AG04450 (cell line): Measurements from ENCODE around the gene MTA1. TPM values are rescaled to one million over a fixed set of nuclear protein-coding genes. Genes with fewer than 3 reads are reported as not detected.

Experiments used
- CTCF ChIA-PET: fragments of 300-600, 350-600 bp; formaldehyde crosslinking; extraction: SDS; loops from one replicate; lab custom pipeline; 2022; ENCODE audit warnings: antibody characterized with exemption, inconsistent platforms; lab: Charles Lee
- POLR2A ChIA-PET: fragments of 350-600 bp; formaldehyde crosslinking; extraction: SDS; loops from one replicate; lab custom pipeline; 2021; ENCODE audit warnings: antibody characterized with exemption, inconsistent platforms; lab: Yijun Ruan, JAX
- DNase-seq: peaks from one replicate; pipeline ENCODE4 v3.0.0-alpha.2; 2011; ENCODE audit warnings: low read depth, low spot score
- H3K27ac ChIP-seq: one replicate; pipeline ENCODE4 v1.5.1; 2012; ENCODE audit warnings: low read depth, low read length, control low read depth
- H3K27me3 ChIP-seq: one replicate; pipeline ENCODE4 v1.6.0; 2012; ENCODE audit warnings: low read length; ENCODE audit not compliant: control insufficient read depth, insufficient read depth
- H3K4me3 ChIP-seq: 2 replicates; pipeline ENCODE4 v1.5.1; 2011; ENCODE audit warnings: mild to moderate bottlenecking, low read depth, low read length, control low read depth
- H3K9me3 ChIP-seq: 2 replicates; pipeline ENCODE4 v1.5.1; 2012; ENCODE audit warnings: low read length; ENCODE audit not compliant: control insufficient read depth, insufficient read depth
- CTCF ChIP-seq: IDR thresholded peaks from 2 replicates; pipeline ENCODE4 v1.5.1; 2011; ENCODE audit warnings: low read depth, low read length, control low read depth, inconsistent platforms
- polyA plus RNA-seq: library from polyadenylated mRNA; depleted of rRNA; stranded (reverse); fragments of >200 nt; gene quantifications from 2 replicates; pipeline ENCODE4 v1.2.3, GENCODE V29; 2011

Gene MTA1
- polyA plus RNA-seq, 1 experiment: 36.0 TPM

GRCh38 chr14:105394714-105395537, 24.7 kb upstream of the MTA1 start:
- Histone ChIP-seq H3K27ac (no peak overlapping the region), H3K4me3 (no peak overlapping the region), H3K9me3 (peaks cover 19% of the 10 kb centered on the region), H3K27me3 (no peaks in the 10 kb centered on the region)
- no peak for DNase-seq
- ChIA-PET POLR2A (no interaction called here), CTCF (interaction anchor here (0.6 to 1.4 kb wide), 2 partner anchors 86 to 214 kb away, joined by 3 to 6 read pairs; partner anchors contain the start of gene NUDT14)
- TF ChIP-seq CTCF: no peak

- H3K4me3 ChIP-seq: no peak overlapping the region
- no peak for TF ChIP-seq CTCF
- no peak for DNase-seq
- CTCF ChIA-PET: interaction anchor here (0.6 to 1.4 kb wide), 2 partner anchors 85 to 214 kb away, joined by 3 to 6 read pairs; partner anchors contain the start of gene NUDT14
- no peak overlapping the region for H3K27ac ChIP-seq
- H3K27me3 ChIP-seq: no peaks in the 10 kb centered on the region
- POLR2A ChIA-PET: no interaction called here
- H3K9me3 ChIP-seq: peaks cover 25% of the 10 kb centered on the region
Observed at GRCh38 chr14:105395538-105395854, 24.1 kb upstream of the MTA1 start.

- DNase-seq: no peak
- no peak overlapping the region for H3K27ac ChIP-seq
- TF ChIP-seq CTCF: no peak
- H3K27me3 ChIP-seq: no peaks in the 10 kb centered on the region
- peaks cover 34% of the 10 kb centered on the region for H3K9me3 ChIP-seq
- H3K4me3 ChIP-seq: no peak overlapping the region; the same call in 1 of the 2 replicates
- CTCF ChIA-PET: interaction anchor here (0.6 to 1.0 kb wide), 2 partner anchors 37 to 83 kb away, joined by 3 to 4 read pairs; no protein-coding TSS in a partner anchor
- POLR2A ChIA-PET: no interaction called here
Observed at GRCh38 chr14:105397350-105397931, 22.2 kb upstream of the MTA1 start.

GRCh38 chr14:105398044-105398725, 21.4 kb upstream of the MTA1 start, which contains the start of gene TEX22:
Gene TEX22, plus strand, starts transcription at chr14:105398538. Its CDS starts 803 bp downstream, at chr14:105399341.
- CTCF ChIA-PET: interaction anchor here (1.0 to 1.9 kb wide), 2 partner anchors 11 to 83 kb away, joined by 4 to 5 read pairs; no protein-coding TSS in a partner anchor
- Histone ChIP-seq H3K9me3 (peaks cover 34% of the 10 kb centered on the region), H3K27ac (peak within 1 kb of the TSS; percentile 21), H3K27me3 (no peaks in the 10 kb centered on the region), H3K4me3 (peak within 1 kb of the TSS; percentile 82)
- DNase-seq: peak; percentile 36
- TF ChIP-seq CTCF: peak; percentile 10; the same call in 1 of the 2 replicates
- POLR2A ChIA-PET: no interaction called here
